Right lobe of liver (tissue), 6 donors: ENCODE measurements around the gene TRIM71. TPM values are rescaled to one million over a fixed set of nuclear protein-coding genes. Genes with fewer than 3 reads are reported as not detected.
"Not testable (repeated sequence)": the region's sequence is repeated elsewhere in the genome, so short reads cannot be mapped to it uniquely, and the experiment has no call there.

ENCODE experiments used
- ATAC-seq, 4 donors: fragments of 200-7000 bp; cut with Tn5 transposase; one replicate each; pipeline ENCODE4 v1.9.1; 2020; ENCODE audit warnings: mild to moderate bottlenecking in 4 of 4, moderate library complexity in 4 of 4
- DNase-seq, 3 donors: peaks; one replicate each; pipeline ENCODE4 v3.0.0-alpha.2; 2020
- H3K27ac ChIP-seq, 3 donors: fragments of 200-600 bp; one replicate each; pipeline ENCODE4 v1.8.0; 2022
- H3K27me3 ChIP-seq, 2 donors: fragments of 200-600 bp; one replicate each; pipeline ENCODE4 v1.8.0; 2022
- H3K36me3 ChIP-seq, 4 donors: fragments of 200-600 bp; sonication (generic) in 1 of 4; one replicate each; pipeline versions ENCODE4 v1.5.1 to v1.8.0; 2017 to 2022; ENCODE audit warnings: control low read depth in 1 of 4
- H3K4me1 ChIP-seq, 4 donors: fragments of 200-600 bp; sonication (generic) in 1 of 4; one replicate each; pipeline versions ENCODE4 v1.5.1 to v1.8.0; 2017 to 2022; ENCODE audit warnings: control low read depth in 1 of 4
- H3K4me3 ChIP-seq, 3 donors: fragments of 200-600 bp; one replicate each; pipeline ENCODE4 v1.8.0; 2022
- H3K9me3 ChIP-seq, 4 donors: fragments of 200-600 bp; sonication (generic) in 1 of 4; one replicate each; pipeline versions ENCODE4 v1.5.1 to v1.8.0; 2017 to 2022; ENCODE audit warnings: control low read depth in 1 of 4
- CTCF ChIP-seq, 4 donors: fragments of 200-600 bp in 3 of 4; fragments of 450-650 bp in 1 of 4; IDR thresholded peaks; one replicate each; pipeline versions ENCODE4 v1.5.1 to v1.8.0; 2016 to 2022; ENCODE audit warnings: antibody characterized with exemption in 4 of 4, mild to moderate bottlenecking in 2 of 4
- POLR2A ChIP-seq: fragments of 450-650 bp; IDR thresholded peaks from one replicate; pipeline ENCODE4 v1.6.1; 2017; ENCODE audit warnings: antibody characterized with exemption, mild to moderate bottlenecking
- WGBS: methylation state at CpG from one replicate; pipeline ENCODE4 v1.1.6; 2018; ENCODE audit warnings: low coverage, low lambda C conversion rate; ENCODE audit not compliant: insufficient coverage; ENCODE audit errors: missing lambda C conversion rate; 5-methylcytosine and 5-hydroxymethylcytosine counted together
- intact Hi-C, 2 donors: fragments of 100-400 bp; cut with DNase I; formaldehyde crosslinking; loops; one replicate each; pipeline versions ENCODE4 v1.11.2 to v1.14.1; 2022
- total RNA-seq, 6 experiments: library from RNA; depleted of rRNA in 2 of 6; stranded (reverse); fragments of >200 nt in 2 of 6; fragmentation: NEBNext Ultra II Directional in 3 of 6; extraction: Animal tissue kit (Norgen Biotek cat#: 25700) in 3 of 6; gene quantifications; one replicate each; pipeline versions ENCODE4 v1.1.0 to v1.2.4, GENCODE V29; 2016 to 2023
- donor health status: DM: no; HTN: yes; CAD: no.
- donor health status: DM: no; HTN: no; CAD: no.
- donor health status: DM: no; HTN: no; CAD: no.
- donor health status: DM: no; HTN: yes; CAD: no.
- donor health status: DM: no; HTN: yes; CAD: no.

TRIM71 gene
- total RNA-seq, 6 experiments from 2014 or later, result not detected

GRCh38 chr3:32899265-32899664 lies 81.5 kb downstream of the TRIM71 start:
- no peak for ATAC-seq
- TF ChIP-seq POLR2A, result no peak
- peaks cover 0 to 3% (median 0%) of the 10 kb centered on the region in 4 donors for H3K4me1 ChIP-seq

GRCh38 chr3:32901005-32901932 lies 83.5 kb downstream of the TRIM71 start:
- TF ChIP-seq POLR2A (no peak), CTCF (IDR thresholded peaks at IDR 0.05) (no peak)
- WGBS, result 54% methylated on average over 7 of the region's 7 CpGs
- Histone ChIP-seq H3K36me3 (no peaks in the 10 kb centered on the region), H3K27ac (no peak overlapping the region), H3K4me3 (no peak overlapping the region), H3K9me3 (no peaks in the 10 kb centered on the region), H3K4me1 (peaks cover 0 to 3% (median 0%) of the 10 kb centered on the region in 4 donors), H3K27me3 (peaks cover 0 to 10% of the 10 kb centered on the region in 2 donors)
- intact Hi-C loops, result no loop called here
- DNase-seq (no peak), ATAC-seq (no peak)

More at GRCh38 chr3:32899265-32899664, 81.5 kb downstream of the TRIM71 start:
- Histone ChIP-seq H3K4me3 (no peak overlapping the region), H3K27me3 (peaks cover 0 to 10% of the 10 kb centered on the region in 2 donors), H3K27ac (no peak overlapping the region), H3K9me3 (no peaks in the 10 kb centered on the region), H3K36me3 (no peaks in the 10 kb centered on the region)
- intact Hi-C loops, result no loop called here
- DNase-seq, result no peak
- WGBS, result 75% methylated on average over 2 of the region's 2 CpGs

GRCh38 chr3:32902887-32903371 lies 85.1 kb downstream of the TRIM71 start:
- H3K36me3 ChIP-seq, H3K9me3 ChIP-seq, H3K27me3 ChIP-seq, H3K27ac ChIP-seq, H3K4me1 ChIP-seq, intact Hi-C loops: not testable (repeated sequence)
- peak; percentile 46 to 75 (median 65) for ATAC-seq
- peak overlapping the region; percentile 26 to 47 (median 31) for H3K4me3 ChIP-seq
- WGBS, result 40% methylated on average over 3 of the region's 31 CpGs
- DNase-seq, result peak; percentile 52 to 61 (median 55)
- peak in 3 of 4 donors; percentile 29 to 50 (median 35) for TF ChIP-seq CTCF (IDR thresholded peaks at IDR 0.05)

GRCh38 chr3:32903953-32904352 lies 86.2 kb downstream of the TRIM71 start:
- TF ChIP-seq POLR2A, result no peak
- DNase-seq, result no peak
- H3K36me3 ChIP-seq, result no peaks in the 10 kb centered on the region
- no peak for ATAC-seq
- H3K4me3 ChIP-seq, result no peak overlapping the region
- intact Hi-C loops, result no loop called here
- peaks cover 0 to 10% of the 10 kb centered on the region in 2 donors for H3K27me3 ChIP-seq
- WGBS, result 88% methylated on average over 7 of the region's 10 CpGs
- peaks cover 0 to 3% (median 0%) of the 10 kb centered on the region in 4 donors for H3K4me1 ChIP-seq
- no peak overlapping the region for H3K27ac ChIP-seq
- no peaks in the 10 kb centered on the region for H3K9me3 ChIP-seq

GRCh38 chr3:32909999-32910398 lies 92.2 kb downstream of the TRIM71 start:
- Histone ChIP-seq H3K9me3 (no peaks in the 10 kb centered on the region), H3K4me1 (no peaks in the 10 kb centered on the region), H3K4me3 (no peak overlapping the region), H3K27me3 (no peaks in the 10 kb centered on the region), H3K36me3 (no peaks in the 10 kb centered on the region), H3K27ac (no peak overlapping the region)
- intact Hi-C loops, result no loop called here
- TF ChIP-seq CTCF (IDR thresholded peaks at IDR 0.05) (no peak), POLR2A (no peak)
- 30% methylated on average over 2 of the region's 3 CpGs for WGBS
- DNase-seq (no peak), ATAC-seq (no peak)
